H1 (cell line): ENCODE results near the gene ANKRD50. TPM values are rescaled to one million over a fixed set of nuclear protein-coding genes. Genes with fewer than 3 reads are reported as not detected.

Experiments used
- CTCF ChIA-PET: fragments of 300-600 bp; sonication (Branson Sonifier 250); formaldehyde crosslinking; loops from one replicate; lab custom pipeline; 2021; ENCODE audit not compliant: partially characterized antibody; lab: Charles Lee
- POLR2A ChIA-PET: fragments of 300-600 bp; sonication (Branson Sonifier 250); formaldehyde crosslinking; loops from one replicate; lab custom pipeline; 2021; ENCODE audit warnings: inconsistent platforms; ENCODE audit not compliant: partially characterized antibody; lab: Charles Lee
- DNase-seq, 2 experiments: peaks; one replicate each; pipeline versions ENCODE4 v3.0.0 to v3.0.0-alpha.2; 2010 to 2022; ENCODE audit warnings: low spot score in 2 of 2, low read depth in 1 of 2, mixed read lengths in 1 of 2
- FAIRE-seq: peaks from 2 replicates; lab custom pipeline; 2011; peaks lifted over from hg19 to GRCh38; lab: Jason Lieb, UNC
- H2AFZ ChIP-seq: 2 replicates; pipeline ENCODE4 v1.8.1; 2012; ENCODE audit warnings: low read length, inconsistent platforms
- H2AK5ac ChIP-seq: 2 replicates; pipeline ENCODE4 v1.6.1; 2013; ENCODE audit warnings: low read depth, low read length
- H2BK120ac ChIP-seq: replicated peaks from 2 replicates; pipeline ENCODE3; 2013; ENCODE audit warnings: low read depth, low read length, inconsistent platforms
- H2BK12ac ChIP-seq: 2 replicates; pipeline ENCODE4 v1.6.1; 2013; ENCODE audit warnings: low read depth, low read length
- H2BK15ac ChIP-seq: 2 replicates; pipeline ENCODE4 v1.6.1; 2013; ENCODE audit warnings: low read length
- H2BK20ac ChIP-seq: 2 replicates; pipeline ENCODE4 v1.6.1; 2013; ENCODE audit warnings: low read length
- H2BK5ac ChIP-seq: 2 replicates; pipeline ENCODE4 v1.6.1; 2013; ENCODE audit warnings: low read depth, low read length
- H3K14ac ChIP-seq: 2 replicates; pipeline ENCODE4 v1.6.1; 2013; ENCODE audit warnings: inconsistent platforms; ENCODE audit not compliant: insufficient read length
- H3K18ac ChIP-seq: 2 replicates; pipeline ENCODE4 v1.6.1; 2013; ENCODE audit warnings: low read length; ENCODE audit errors: extremely low read depth
- H3K23ac ChIP-seq: 2 replicates; pipeline ENCODE4 v1.6.1; 2013; ENCODE audit warnings: inconsistent platforms; ENCODE audit not compliant: insufficient read length
- H3K23me2 ChIP-seq: 2 replicates; pipeline ENCODE4 v1.6.1; 2013; ENCODE audit warnings: low read depth, low read length
- H3K27ac ChIP-seq: 2 replicates; pipeline ENCODE4 v1.6.1; 2011; ENCODE audit warnings: low read depth, low read length, inconsistent platforms
- H3K27me3 ChIP-seq, 4 experiments: replicated peaks in 1 of 4; 1 replicate in 1 of 4; 2 replicates in 3 of 4; pipeline versions ENCODE4 v1.6.1 to v1.8.1; 2011 to 2013; ENCODE audit warnings: low read length in 3 of 4, mild to moderate bottlenecking in 3 of 4, inconsistent platforms in 2 of 4, mixed read lengths in 2 of 4, moderate library complexity in 1 of 4; ENCODE audit not compliant: control insufficient read depth in 3 of 4, insufficient read depth in 3 of 4; ENCODE audit errors: extremely low read depth in 1 of 4
- H3K36me3 ChIP-seq, 4 experiments: 2 replicates each; pipeline versions ENCODE4 v1.6.1 to v1.8.1; 2011 to 2013; ENCODE audit warnings: mild to moderate bottlenecking in 4 of 4, low read length in 3 of 4, moderate library complexity in 2 of 4, control low read depth in 1 of 4, inconsistent platforms in 1 of 4; ENCODE audit not compliant: insufficient read depth in 4 of 4, control insufficient read depth in 2 of 4
- H3K4ac ChIP-seq: replicated peaks from 2 replicates; pipeline ENCODE3; 2013; ENCODE audit warnings: low read length, low read depth, mixed read lengths, inconsistent platforms; ENCODE audit not compliant: insufficient read length
- H3K4me1 ChIP-seq, 4 experiments: replicated peaks in 1 of 4; 1 replicate in 1 of 4; 2 replicates in 3 of 4; pipeline versions ENCODE4 v1.6.1 to v1.8.1; 2011 to 2013; ENCODE audit warnings: low read length in 3 of 4, inconsistent platforms in 2 of 4, mixed read lengths in 1 of 4; ENCODE audit not compliant: insufficient read depth in 4 of 4, control insufficient read depth in 3 of 4
- H3K4me2 ChIP-seq, 2 experiments: 2 replicates each; pipeline versions ENCODE4 v1.6.1 to v1.8.1; 2011 to 2013; ENCODE audit warnings: low read depth in 2 of 2, low read length in 2 of 2, control low read depth in 1 of 2, inconsistent platforms in 1 of 2, mild to moderate bottlenecking in 1 of 2; ENCODE audit not compliant: insufficient read depth in 1 of 2
- H3K4me3 ChIP-seq, 4 experiments: fragments of 200-600, 300-600 bp in 1 of 4; sonication (generic), shearing (Covaris generic), sonication (Bioruptor Twin) in 1 of 4; 2 replicates each; pipeline versions ENCODE4 v1.5.1 to v1.8.1; 2011 to 2016; ENCODE audit warnings: low read length in 4 of 4, low read depth in 3 of 4, control low read depth in 2 of 4, inconsistent platforms in 2 of 4, mild to moderate bottlenecking in 2 of 4, mixed read lengths in 1 of 4, moderate library complexity in 1 of 4; ENCODE audit not compliant: insufficient read depth in 2 of 4; ENCODE audit errors: extremely low read depth in 1 of 4
- H3K56ac ChIP-seq: replicated peaks from 2 replicates; pipeline ENCODE3; 2013; ENCODE audit warnings: low read depth, mild to moderate bottlenecking, mixed read lengths, low read length, inconsistent platforms; ENCODE audit not compliant: insufficient read length
- H3K79me1 ChIP-seq: 2 replicates; pipeline ENCODE4 v1.6.1; 2013; ENCODE audit warnings: low read depth, low read length, control low read depth
- H3K79me2 ChIP-seq, 2 experiments: 2 replicates each; pipeline versions ENCODE4 v1.6.1 to v1.8.1; 2012 to 2013; ENCODE audit warnings: low read length in 2 of 2, mild to moderate bottlenecking in 2 of 2, inconsistent platforms in 1 of 2; ENCODE audit not compliant: insufficient read depth in 2 of 2, control insufficient read depth in 1 of 2
- H3K9ac ChIP-seq, 4 experiments: replicated peaks in 1 of 4; 1 replicate in 1 of 4; 2 replicates in 3 of 4; pipeline versions ENCODE4 v1.6.1 to v1.8.1; 2011 to 2013; ENCODE audit warnings: low read depth in 3 of 4, low read length in 3 of 4, control low read depth in 2 of 4, mild to moderate bottlenecking in 2 of 4, moderate library complexity in 2 of 4, inconsistent platforms in 1 of 4; ENCODE audit errors: extremely low read depth in 1 of 4
- H3K9me3 ChIP-seq, 2 experiments: 2 replicates each; pipeline versions ENCODE4 v1.6.1 to v1.8.1; 2012 to 2013; ENCODE audit warnings: mild to moderate bottlenecking in 2 of 2, moderate library complexity in 2 of 2, control low read depth in 1 of 2, inconsistent platforms in 1 of 2, low read depth in 1 of 2, low read length in 1 of 2, mixed read lengths in 1 of 2; ENCODE audit not compliant: insufficient read depth in 2 of 2
- H4K20me1 ChIP-seq, 2 experiments: replicated peaks in 1 of 2; 2 replicates each; pipeline versions ENCODE3 to v1.8.1; 2011 to 2013; ENCODE audit warnings: inconsistent platforms in 2 of 2, low read length in 2 of 2, mild to moderate bottlenecking in 1 of 2; ENCODE audit not compliant: insufficient read depth in 2 of 2, control insufficient read depth in 1 of 2
- H4K5ac ChIP-seq: 2 replicates; pipeline ENCODE4 v1.6.1; 2013; ENCODE audit warnings: low read length, low read depth, mixed read lengths, inconsistent platforms; ENCODE audit not compliant: insufficient read length
- H4K8ac ChIP-seq: 2 replicates; pipeline ENCODE4 v1.8.0; 2013; ENCODE audit warnings: mild to moderate bottlenecking, moderate library complexity, low read length, inconsistent platforms; ENCODE audit not compliant: insufficient read depth; ENCODE audit errors: extremely low read depth
- H4K91ac ChIP-seq: replicated peaks from 2 replicates; pipeline ENCODE3; 2013; ENCODE audit warnings: low read length, mixed read lengths, inconsistent platforms; ENCODE audit not compliant: insufficient read length
- ASH2L ChIP-seq: fragments of 200-600, 300-600 bp; sonication (generic); IDR thresholded peaks from one replicate; pipeline ENCODE4 v1.7.1; 2017; ENCODE audit warnings: low read length
- BCL11A ChIP-seq, 2 experiments: IDR thresholded peaks; one replicate each; pipeline ENCODE4 v1.6.1; 2011; ENCODE audit warnings: low read depth in 2 of 2, low read length in 2 of 2, mild to moderate bottlenecking in 2 of 2
- E2F6 ChIP-seq: IDR thresholded peaks from 2 replicates; pipeline ENCODE4 v1.6.1; 2012; ENCODE audit warnings: inconsistent platforms
- KDM4A ChIP-seq: IDR thresholded peaks from one replicate; pipeline ENCODE4 v1.7.1; 2012; ENCODE audit warnings: low read depth, mild to moderate bottlenecking, moderate library complexity, low read length, inconsistent platforms; ENCODE audit not compliant: severe bottlenecking
- KDM5A ChIP-seq: fragments of 200-600 bp; IDR thresholded peaks from 2 replicates; pipeline ENCODE4 v1.7.1; 2012; ENCODE audit warnings: mild to moderate bottlenecking, low read length, inconsistent platforms, mixed read lengths
- MAFK ChIP-seq: IDR thresholded peaks from 2 replicates; pipeline ENCODE4 v1.6.1; 2012; ENCODE audit warnings: low read depth, mild to moderate bottlenecking, improper control_type of control experiment, low read length
- NANOG ChIP-seq: IDR thresholded peaks from 2 replicates; pipeline ENCODE4 v1.6.1; 2011; ENCODE audit warnings: low read length, low read depth, mild to moderate bottlenecking, inconsistent platforms; ENCODE audit not compliant: insufficient read depth, poor library complexity, severe bottlenecking
- POLR2AphosphoS5 ChIP-seq: IDR thresholded peaks from 2 replicates; pipeline ENCODE4 v1.6.1; 2011; ENCODE audit warnings: low read depth, low read length
- RBBP5 ChIP-seq: IDR thresholded peaks from 2 replicates; pipeline ENCODE4 v1.7.1; 2012; ENCODE audit warnings: low read depth, mild to moderate bottlenecking, inconsistent platforms, low read length, moderate library complexity, borderline replicate concordance
- SP1 ChIP-seq: IDR thresholded peaks from 2 replicates; pipeline ENCODE4 v1.6.1; 2011; ENCODE audit warnings: low read depth, low read length
- SUZ12 ChIP-seq: fragments of 200-600 bp; sonication (generic); IDR thresholded peaks from 2 replicates; pipeline ENCODE4 v1.6.1; 2012; ENCODE audit warnings: mild to moderate bottlenecking, inconsistent platforms, low read length, moderate library complexity, mixed read lengths
- YY1 ChIP-seq: IDR thresholded peaks from 2 replicates; pipeline ENCODE4 v1.6.1; 2011; ENCODE audit warnings: low read depth, mild to moderate bottlenecking, low read length
- WGBS, 2 experiments: shearing (Covaris generic) in 1 of 2; methylation state at CpG; one replicate each; pipeline versions ENCODE4 v1.1.6 to v1.1.7; 2013 to 2015; ENCODE audit warnings: low lambda C conversion rate in 2 of 2, mixed read lengths in 2 of 2, inconsistent platforms in 1 of 2, low coverage in 1 of 2, missing lambda C conversion rate in 1 of 2; ENCODE audit not compliant: insufficient replicate concordance in 2 of 2, insufficient coverage in 1 of 2, insufficient read length in 1 of 2; ENCODE audit errors: extremely low coverage in 1 of 2, missing lambda C conversion rate in 1 of 2; 5-methylcytosine and 5-hydroxymethylcytosine counted together
- polyA plus RNA-seq, 7 experiments: library from polyadenylated mRNA; depleted of rRNA in 3 of 7; stranded (reverse) in 5 of 7; unstranded in 2 of 7; fragments of >200 nt in 5 of 7; fragments of 200-250 nt in 2 of 7; gene quantifications; 1 replicate in 5 of 7; 2 replicates in 1 of 7; 4 replicates in 1 of 7; pipeline versions ENCODE4 v1.2.1 to v1.2.3, GENCODE V29; 2011 to 2013; ENCODE audit warnings: missing spikeins in 2 of 7, mixed read lengths in 2 of 7
- total RNA-seq: library from RNA; stranded (reverse); fragmentation: NEBNext Ultra II Directional; extraction: Animal tissue kit (Norgen Biotek cat#: 25700); gene quantifications from 2 replicates; pipeline ENCODE4 v1.2.1, GENCODE V29; 2021

ANKRD50 gene
- total and polyA plus RNA-seq, 2 of the 8 experiments (the other 6 are each of a cell fraction or from before 2014, with no cell fraction given), result 8.5 to 25.0 TPM

DNA sequence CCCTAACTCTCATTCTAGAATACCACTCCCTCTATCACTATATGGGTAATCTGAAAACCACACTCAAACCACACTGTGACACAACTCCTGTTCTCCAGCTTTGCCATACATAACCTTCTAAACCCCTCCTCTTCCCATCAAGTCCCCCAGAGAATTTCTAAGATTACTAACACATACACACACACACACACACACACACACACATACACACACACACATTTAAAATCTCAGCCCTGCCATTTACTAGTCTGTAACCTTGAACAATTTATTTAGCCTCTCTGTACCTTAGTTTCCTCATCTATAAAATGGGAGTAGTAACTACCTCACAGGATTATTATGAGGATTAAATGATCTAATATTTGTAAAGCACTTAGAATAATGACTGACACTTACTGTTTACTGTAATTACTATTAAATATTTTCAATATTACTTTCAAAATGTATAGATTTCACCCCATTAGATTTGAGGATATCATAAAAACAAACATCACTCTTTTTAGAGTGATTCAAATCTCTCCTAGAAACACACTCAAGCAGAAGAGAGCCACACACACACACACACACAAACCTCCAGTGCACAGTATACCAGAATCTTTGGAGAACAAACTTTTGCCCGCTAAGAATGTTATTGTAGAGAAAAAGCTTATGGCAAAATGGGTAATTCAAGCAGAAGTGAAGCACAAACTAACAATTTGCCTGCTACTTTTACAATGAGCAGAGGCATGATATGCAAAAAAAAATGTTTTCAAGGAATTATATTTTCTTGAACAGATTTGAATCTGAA, 3.8 kb downstream of the ANKRD50 start:
- no peak overlapping the region for H2BK5ac ChIP-seq
- H3K4me1 ChIP-seq, result peaks cover 0 to 7% (median 5%) of the 10 kb centered on the region in 4 experiments; a peak in 3 of 7 replicates
- H2BK120ac ChIP-seq, result no peak overlapping the region
- no peak overlapping the region for H2BK12ac ChIP-seq
- no peaks in the 10 kb centered on the region for H3K27me3 ChIP-seq
- H4K8ac ChIP-seq, result no peak overlapping the region
- no peak overlapping the region for H3K14ac ChIP-seq
- 96% methylated on average over 1 of the region's 1 CpG; no CpG with 5 or more reads in 1 of the 2 experiments for WGBS, 2 experiments
- H3K79me2 ChIP-seq, result peaks cover 19 to 82% of the 10 kb centered on the region in 2 experiments; a peak in 3 of 4 replicates
- no peak overlapping the region for H3K56ac ChIP-seq
- no peak overlapping the region for H2AFZ ChIP-seq
- FAIRE-seq, result no peak
- H3K23me2 ChIP-seq, result peaks cover 7% of the 10 kb centered on the region
- H4K20me1 ChIP-seq, result peaks cover 11 to 15% of the 10 kb centered on the region in 2 experiments
- no peak overlapping the region for H2BK15ac ChIP-seq
- DNase-seq, result no peak
- no peak overlapping the region for H3K4ac ChIP-seq
- H3K9ac ChIP-seq, result no peak overlapping the region
- H3K4me3 ChIP-seq, result peak overlapping the region in 3 of 4 experiments; percentile 13 to 94 (median 16); a peak in 4 of 8 replicates
- no peak overlapping the region for H2BK20ac ChIP-seq
- ChIA-PET CTCF (no interaction called here), POLR2A (interaction anchor here (0.9 kb wide), 1 partner anchor 7 kb away, joined by 4 read pairs; no protein-coding TSS in a partner anchor)
- H4K5ac ChIP-seq, result no peak overlapping the region
- H3K9me3 ChIP-seq, result no peaks in the 10 kb centered on the region
- no peak overlapping the region for H3K27ac ChIP-seq
- H3K79me1 ChIP-seq, result no peaks in the 10 kb centered on the region
- H3K36me3 ChIP-seq, result peaks cover 0 to 11% (median 0%) of the 10 kb centered on the region in 4 experiments; a peak in 1 of 8 replicates
- H4K91ac ChIP-seq, result no peak overlapping the region
- H3K18ac ChIP-seq, result no peak overlapping the region
- H3K23ac ChIP-seq, result no peak overlapping the region
- peak overlapping the region; percentile 63 to 67 for H3K4me2 ChIP-seq
- H2AK5ac ChIP-seq, result no peak overlapping the region
- TF ChIP-seq SUZ12 (no peak), SP1 (no peak), NANOG (no peak), BCL11A (IDR thresholded peaks at IDR 0.05; ENCODE audit: low read depth in 2 of 2, low read length in 2 of 2) (no peak), RBBP5 (no peak), KDM5A (no peak), POLR2AphosphoS5 (no peak), YY1 (no peak), E2F6 (no peak), MAFK (no peak), KDM4A (no peak), ASH2L (no peak)
